ENCODE results near the gene DNAI2.
"Not testable (repeated sequence)": the region's sequence is repeated elsewhere in the genome, so short reads cannot be mapped to it uniquely, and the experiment has no call there.

Gene DNAI2

DNA sequence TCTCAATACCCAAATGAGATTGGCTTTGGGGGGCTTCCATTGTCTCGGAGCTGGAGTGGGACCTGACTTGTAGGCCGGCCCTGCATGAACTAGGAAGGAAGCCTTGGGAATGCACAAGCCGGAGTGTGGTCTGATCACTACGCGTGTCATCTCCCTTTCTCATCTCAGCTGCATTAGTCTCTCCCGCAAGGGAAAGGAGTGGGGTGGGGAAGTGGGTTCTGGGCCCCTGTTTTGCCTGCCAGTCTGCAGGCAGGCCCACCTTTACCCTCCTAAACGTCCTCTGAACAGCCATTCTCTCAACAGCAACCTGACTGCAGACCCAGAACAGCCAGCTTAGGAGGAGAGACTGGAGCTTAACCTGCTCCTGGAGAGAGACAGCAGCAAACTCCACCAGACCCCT is 11.4 kb upstream of the DNAI2 start:
- no peaks in the 10 kb centered on the region for H3K4me1 ChIP-seq (ENCODE audit: insufficient read depth, low read length, poor library complexity, severe bottlenecking)
- no peak overlapping the region for H3K4me3 ChIP-seq (ENCODE audit: low read length, poor library complexity, severe bottlenecking)
- no peak overlapping the region for H3K9ac ChIP-seq (ENCODE audit: low read depth, low read length, poor library complexity, severe bottlenecking)
- no peak for TF ChIP-seq CTCF (conservative IDR thresholded peaks at IDR 0.05; ENCODE audit: low read length)
- TF ChIP-seq EZH2phosphoT487 (IDR thresholded peaks at IDR 0.05; ENCODE audit: borderline replicate concordance): no peak
- no peaks in the 10 kb centered on the region for H3F3A ChIP-seq (ENCODE audit: low read depth)
- no peaks in the 10 kb centered on the region for H3K79me2 ChIP-seq (ENCODE audit: insufficient read depth, low read length)
- no peak overlapping the region for H3K4me2 ChIP-seq (ENCODE audit: low read depth, low read length, poor library complexity, severe bottlenecking)
- no peaks in the 10 kb centered on the region for H3K36me3 ChIP-seq (ENCODE audit: insufficient read depth, low read length)
- H3K9me2 ChIP-seq (replicated peaks; ENCODE audit: low read depth, low read length): no peaks in the 10 kb centered on the region
- no peaks in the 10 kb centered on the region for H4K20me1 ChIP-seq (ENCODE audit: insufficient read depth, low read length, poor library complexity, severe bottlenecking)
- no peaks in the 10 kb centered on the region for H3K9me3 ChIP-seq (ENCODE audit: insufficient read depth, low read depth, low read length)
- no peak overlapping the region for H2AFZ ChIP-seq (ENCODE audit: low read length)
- H3K27me3 ChIP-seq (ENCODE audit: insufficient read depth, low read length, poor library complexity, severe bottlenecking): no peaks in the 10 kb centered on the region

DNA sequence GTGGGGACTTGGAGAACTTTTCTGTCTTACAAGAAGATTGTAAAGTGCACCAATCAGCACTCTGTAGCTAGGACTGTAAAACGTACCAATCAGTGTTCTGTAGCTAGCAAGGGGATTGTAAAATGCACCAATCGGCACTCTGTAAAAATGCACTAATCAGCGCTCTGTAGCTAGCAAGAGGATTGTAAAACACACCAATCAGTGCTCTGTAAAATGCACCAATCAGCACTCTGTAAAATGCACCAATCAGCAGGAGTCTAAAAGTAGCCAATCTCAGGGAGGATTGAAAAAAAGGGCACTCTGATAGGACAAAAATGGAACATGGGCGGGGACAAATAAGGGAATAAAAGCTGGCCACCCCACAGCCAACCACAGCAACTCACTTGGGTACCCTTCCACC is 7.0 kb upstream of the DNAI2 start:
- H3K4me2 ChIP-seq (ENCODE audit: low read depth, low read length, poor library complexity, severe bottlenecking): not testable (repeated sequence)

GRCh38 chr17:74267579-74267978 is 6.5 kb upstream of the DNAI2 start:
- Histone ChIP-seq H3K4me2 (ENCODE audit: low read depth, low read length, poor library complexity, severe bottlenecking) (no peak overlapping the region), H3K9me3 (ENCODE audit: insufficient read depth, low read depth, low read length) (no peaks in the 10 kb centered on the region), H3K4me3 (ENCODE audit: low read length, poor library complexity, severe bottlenecking) (no peak overlapping the region), H4K20me1 (ENCODE audit: insufficient read depth, low read length, poor library complexity, severe bottlenecking) (no peaks in the 10 kb centered on the region), H3K27me3 (ENCODE audit: insufficient read depth, low read length, poor library complexity, severe bottlenecking) (no peaks in the 10 kb centered on the region), H3K9me2 (replicated peaks; ENCODE audit: low read depth, low read length) (no peaks in the 10 kb centered on the region), H3K4me1 (ENCODE audit: insufficient read depth, low read length, poor library complexity, severe bottlenecking) (no peaks in the 10 kb centered on the region), H2AFZ (ENCODE audit: low read length) (no peak overlapping the region), H3K9ac (ENCODE audit: low read depth, low read length, poor library complexity, severe bottlenecking) (no peak overlapping the region), H3F3A (ENCODE audit: low read depth) (no peaks in the 10 kb centered on the region), H3K79me2 (ENCODE audit: insufficient read depth, low read length) (no peaks in the 10 kb centered on the region), H3K36me3 (ENCODE audit: insufficient read depth, low read length) (no peaks in the 10 kb centered on the region)
- TF ChIP-seq EZH2phosphoT487 (IDR thresholded peaks at IDR 0.05; ENCODE audit: borderline replicate concordance) (no peak), CTCF (conservative IDR thresholded peaks at IDR 0.05; ENCODE audit: low read length) (no peak)

More for the DNA sequence above, 7.0 kb upstream of the DNAI2 start:
- H2AFZ ChIP-seq (ENCODE audit: low read length); H3K9me3 ChIP-seq (ENCODE audit: insufficient read depth, low read depth, low read length); H3K9ac ChIP-seq (ENCODE audit: low read depth, low read length, poor library complexity, severe bottlenecking); H4K20me1 ChIP-seq (ENCODE audit: insufficient read depth, low read length, poor library complexity, severe bottlenecking); H3K27me3 ChIP-seq (ENCODE audit: insufficient read depth, low read length, poor library complexity, severe bottlenecking); H3K9me2 ChIP-seq (replicated peaks; ENCODE audit: low read depth, low read length); H3K4me1 ChIP-seq (ENCODE audit: insufficient read depth, low read length, poor library complexity, severe bottlenecking); H3F3A ChIP-seq (ENCODE audit: low read depth); H3K36me3 ChIP-seq (ENCODE audit: insufficient read depth, low read length); H3K4me3 ChIP-seq (ENCODE audit: low read length, poor library complexity, severe bottlenecking); H3K79me2 ChIP-seq (ENCODE audit: insufficient read depth, low read length): not testable (repeated sequence)

GRCh38 chr17:74267987-74268499 is 6.0 kb upstream of the DNAI2 start:
- Histone ChIP-seq H3K9ac (ENCODE audit: low read depth, low read length, poor library complexity, severe bottlenecking) (no peak overlapping the region), H3K4me1 (ENCODE audit: insufficient read depth, low read length, poor library complexity, severe bottlenecking) (no peaks in the 10 kb centered on the region), H3K9me3 (ENCODE audit: insufficient read depth, low read depth, low read length) (no peaks in the 10 kb centered on the region), H3K4me3 (ENCODE audit: low read length, poor library complexity, severe bottlenecking) (no peak overlapping the region), H3K36me3 (ENCODE audit: insufficient read depth, low read length) (no peaks in the 10 kb centered on the region), H4K20me1 (ENCODE audit: insufficient read depth, low read length, poor library complexity, severe bottlenecking) (no peaks in the 10 kb centered on the region), H3K27me3 (ENCODE audit: insufficient read depth, low read length, poor library complexity, severe bottlenecking) (no peaks in the 10 kb centered on the region), H3F3A (ENCODE audit: low read depth) (no peaks in the 10 kb centered on the region), H3K4me2 (ENCODE audit: low read depth, low read length, poor library complexity, severe bottlenecking) (no peak overlapping the region), H3K79me2 (ENCODE audit: insufficient read depth, low read length) (no peaks in the 10 kb centered on the region), H3K9me2 (replicated peaks; ENCODE audit: low read depth, low read length) (no peaks in the 10 kb centered on the region), H2AFZ (ENCODE audit: low read length) (no peak overlapping the region)
- TF ChIP-seq CTCF (conservative IDR thresholded peaks at IDR 0.05; ENCODE audit: low read length) (no peak), EZH2phosphoT487 (IDR thresholded peaks at IDR 0.05; ENCODE audit: borderline replicate concordance) (no peak)

Measured in Loucy (cell line).